Measurements from ENCODE around the gene ENTPD2.

Gene ENTPD2

DNA sequence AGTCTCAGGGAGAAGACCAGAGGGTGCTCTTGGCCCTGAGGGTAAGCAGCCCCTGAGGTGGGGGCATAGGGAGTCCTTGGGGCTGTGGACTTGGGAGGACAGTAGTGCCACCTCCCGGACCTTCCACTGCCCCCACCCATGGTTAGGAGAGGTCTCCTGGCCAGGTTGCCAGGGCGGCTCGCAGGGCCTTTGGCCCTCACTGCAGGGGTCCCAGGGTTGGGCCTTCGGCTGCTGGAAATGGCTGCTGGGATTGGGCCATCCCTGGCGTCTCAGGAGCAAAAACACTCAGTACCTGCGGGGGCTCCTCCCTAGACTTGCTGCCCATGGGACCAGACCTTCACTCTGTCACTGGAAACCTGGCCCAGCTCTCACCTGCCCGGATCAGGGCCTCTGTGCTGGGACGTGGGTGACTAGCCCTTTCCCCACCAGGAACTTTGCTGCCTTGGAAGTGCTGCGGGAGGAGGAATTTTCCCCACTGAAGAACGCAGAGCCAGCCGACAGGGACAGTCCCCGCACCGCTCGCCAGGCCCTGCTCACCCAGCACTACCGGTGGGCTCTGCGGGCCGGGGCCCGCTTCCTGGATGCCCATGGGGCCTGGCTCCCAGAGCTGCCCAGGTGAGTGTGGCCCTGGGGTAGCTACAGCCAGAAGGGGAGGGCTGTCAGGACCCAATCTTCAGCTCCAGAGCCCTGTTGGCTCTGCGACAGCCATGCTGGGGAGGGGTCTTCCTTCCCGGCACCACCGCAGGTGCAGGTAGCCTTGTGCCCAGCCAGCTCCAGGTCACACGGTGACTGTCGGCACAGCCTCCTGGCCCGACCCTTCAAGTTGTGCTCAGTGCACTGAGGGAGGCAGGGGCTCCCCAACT lies 26.6 kb upstream of the ENTPD2 start:
- no peaks in the 10 kb centered on the region for H3K27me3 ChIP-seq (ENCODE audit: low read length)
- no peaks in the 10 kb centered on the region for H3K9me3 ChIP-seq (ENCODE audit: insufficient read depth, low read length)
- no peaks in the 10 kb centered on the region for H4K20me1 ChIP-seq (ENCODE audit: low read depth, low read length)
- H3K36me3 ChIP-seq (ENCODE audit: low read length), result no peaks in the 10 kb centered on the region
- H3K9me2 ChIP-seq (replicated peaks; ENCODE audit: insufficient read depth, low read length), result no peaks in the 10 kb centered on the region
- peaks cover 11% of the 10 kb centered on the region; the same call in 1 of the 2 replicates for H3K79me2 ChIP-seq (ENCODE audit: insufficient read depth, low read length)
- no peak overlapping the region for H3K4me2 ChIP-seq (ENCODE audit: low read depth, low read length, poor library complexity, severe bottlenecking)
- no peak overlapping the region for H3K27ac ChIP-seq (ENCODE audit: low read depth, low read length)
- H3K4me3 ChIP-seq (ENCODE audit: insufficient read depth, low read length, poor library complexity, severe bottlenecking), result no peak overlapping the region
- no peak for TF ChIP-seq EZH2phosphoT487 (conservative IDR thresholded peaks at IDR 0.05; ENCODE audit: low read length)
- TF ChIP-seq, protein P1, sequence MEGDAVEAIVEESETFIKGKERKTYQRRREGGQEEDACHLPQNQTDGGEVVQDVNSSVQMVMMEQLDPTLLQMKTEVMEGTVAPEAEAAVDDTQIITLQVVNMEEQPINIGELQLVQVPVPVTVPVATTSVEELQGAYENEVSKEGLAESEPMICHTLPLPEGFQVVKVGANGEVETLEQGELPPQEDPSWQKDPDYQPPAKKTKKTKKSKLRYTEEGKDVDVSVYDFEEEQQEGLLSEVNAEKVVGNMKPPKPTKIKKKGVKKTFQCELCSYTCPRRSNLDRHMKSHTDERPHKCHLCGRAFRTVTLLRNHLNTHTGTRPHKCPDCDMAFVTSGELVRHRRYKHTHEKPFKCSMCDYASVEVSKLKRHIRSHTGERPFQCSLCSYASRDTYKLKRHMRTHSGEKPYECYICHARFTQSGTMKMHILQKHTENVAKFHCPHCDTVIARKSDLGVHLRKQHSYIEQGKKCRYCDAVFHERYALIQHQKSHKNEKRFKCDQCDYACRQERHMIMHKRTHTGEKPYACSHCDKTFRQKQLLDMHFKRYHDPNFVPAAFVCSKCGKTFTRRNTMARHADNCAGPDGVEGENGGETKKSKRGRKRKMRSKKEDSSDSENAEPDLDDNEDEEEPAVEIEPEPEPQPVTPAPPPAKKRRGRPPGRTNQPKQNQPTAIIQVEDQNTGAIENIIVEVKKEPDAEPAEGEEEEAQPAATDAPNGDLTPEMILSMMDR (IDR thresholded peaks at IDR 0.05; ENCODE audit: insufficient read depth, low read length, poor library complexity, severe bottlenecking), result no peak
- peaks cover 12% of the 10 kb centered on the region for H3F3A ChIP-seq (ENCODE audit: insufficient read depth)
- no peak overlapping the region for H3K9ac ChIP-seq (ENCODE audit: low read length)
- no peak overlapping the region for H2AFZ ChIP-seq (ENCODE audit: low read depth, low read length, severe bottlenecking)

DNA sequence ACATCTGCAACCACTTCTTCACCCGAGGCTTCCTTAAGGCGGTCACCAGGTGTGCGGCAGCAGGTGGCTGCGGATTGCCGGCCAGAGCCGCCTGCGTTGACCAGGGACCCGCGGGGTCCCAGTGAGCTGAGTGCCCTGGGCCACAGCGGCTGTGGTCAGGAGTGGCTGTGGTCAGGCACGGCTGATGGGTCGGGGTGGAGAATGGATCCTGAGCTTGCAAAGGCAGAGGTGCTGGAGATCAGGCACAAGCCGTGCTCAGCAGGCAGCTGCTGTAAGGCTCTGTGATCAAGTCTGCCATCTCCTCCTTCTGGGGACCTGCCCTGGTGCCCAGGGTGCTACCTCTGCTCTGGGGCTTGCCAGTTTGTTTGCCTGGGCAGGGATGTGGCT lies 25.5 kb upstream of the ENTPD2 start:
- Histone ChIP-seq H3K9ac (ENCODE audit: low read length) (no peak overlapping the region), H4K20me1 (ENCODE audit: low read depth, low read length) (no peaks in the 10 kb centered on the region), H3K27me3 (ENCODE audit: low read length) (no peaks in the 10 kb centered on the region), H2AFZ (ENCODE audit: low read depth, low read length, severe bottlenecking) (no peak overlapping the region), H3K27ac (ENCODE audit: low read depth, low read length) (no peak overlapping the region), H3K4me2 (ENCODE audit: low read depth, low read length, poor library complexity, severe bottlenecking) (no peak overlapping the region), H3K36me3 (ENCODE audit: low read length) (no peaks in the 10 kb centered on the region), H3K4me3 (ENCODE audit: insufficient read depth, low read length, poor library complexity, severe bottlenecking) (no peak overlapping the region), H3K79me2 (ENCODE audit: insufficient read depth, low read length) (peaks cover 11% of the 10 kb centered on the region; the same call in 1 of the 2 replicates), H3K9me3 (ENCODE audit: insufficient read depth, low read length) (no peaks in the 10 kb centered on the region), H3F3A (ENCODE audit: insufficient read depth) (peaks cover 14% of the 10 kb centered on the region), H3K9me2 (replicated peaks; ENCODE audit: insufficient read depth, low read length) (no peaks in the 10 kb centered on the region)
- TF ChIP-seq EZH2phosphoT487 (conservative IDR thresholded peaks at IDR 0.05; ENCODE audit: low read length), result no peak
- TF ChIP-seq, protein P1 (IDR thresholded peaks at IDR 0.05; ENCODE audit: insufficient read depth, low read length, poor library complexity, severe bottlenecking), result no peak

DNA sequence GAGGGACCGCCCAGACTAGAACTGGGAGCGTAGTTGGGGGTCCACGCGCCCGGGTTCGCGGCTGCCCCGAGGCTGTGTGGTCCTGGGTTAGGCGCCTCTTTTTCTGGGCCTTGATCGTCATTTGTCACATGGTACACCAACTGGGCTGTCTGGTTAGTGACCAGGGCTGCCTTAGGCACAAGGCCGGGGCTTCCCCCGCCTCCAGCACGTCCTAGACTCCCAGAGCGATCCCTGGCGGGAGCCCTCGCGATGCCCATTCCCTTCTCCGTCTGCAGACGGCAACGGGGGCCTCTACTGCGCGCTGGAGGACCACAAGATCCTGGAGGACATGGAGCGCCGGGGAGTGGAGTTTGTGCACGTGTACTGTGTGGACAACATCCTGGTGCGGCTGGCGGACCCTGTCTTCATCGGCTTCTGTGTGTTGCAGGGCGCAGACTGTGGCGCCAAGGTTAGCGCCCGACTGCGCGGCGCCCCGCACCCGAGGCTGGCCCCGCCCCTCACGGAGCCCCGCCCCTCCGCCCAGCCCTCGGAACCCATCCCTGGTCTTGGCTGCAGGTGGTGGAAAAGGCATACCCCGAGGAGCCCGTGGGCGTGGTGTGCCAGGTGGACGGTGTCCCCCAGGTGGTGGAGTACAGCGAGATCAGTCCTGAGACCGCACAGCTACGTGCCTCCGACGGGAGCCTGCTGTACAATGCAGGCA lies 25.0 kb upstream of the ENTPD2 start:
- Histone ChIP-seq H3K36me3 (ENCODE audit: low read length) (no peaks in the 10 kb centered on the region), H3K9me3 (ENCODE audit: insufficient read depth, low read length) (no peaks in the 10 kb centered on the region), H3K9me2 (replicated peaks; ENCODE audit: insufficient read depth, low read length) (no peaks in the 10 kb centered on the region), H4K20me1 (ENCODE audit: low read depth, low read length) (no peaks in the 10 kb centered on the region), H3K79me2 (ENCODE audit: insufficient read depth, low read length) (peaks cover 11% of the 10 kb centered on the region; the same call in 1 of the 2 replicates), H3K9ac (ENCODE audit: low read length) (no peak overlapping the region), H3F3A (ENCODE audit: insufficient read depth) (peaks cover 14% of the 10 kb centered on the region), H2AFZ (ENCODE audit: low read depth, low read length, severe bottlenecking) (no peak overlapping the region), H3K4me2 (ENCODE audit: low read depth, low read length, poor library complexity, severe bottlenecking) (peak overlapping the region; percentile 72), H3K27me3 (ENCODE audit: low read length) (no peaks in the 10 kb centered on the region), H3K4me3 (ENCODE audit: insufficient read depth, low read length, poor library complexity, severe bottlenecking) (no peak overlapping the region), H3K27ac (ENCODE audit: low read depth, low read length) (no peak overlapping the region)
- TF ChIP-seq EZH2phosphoT487 (conservative IDR thresholded peaks at IDR 0.05; ENCODE audit: low read length), result no peak
- TF ChIP-seq, protein P1 (IDR thresholded peaks at IDR 0.05; ENCODE audit: insufficient read depth, low read length, poor library complexity, severe bottlenecking), result no peak
